Hepatocyte (in vitro differentiated cells): ENCODE results near the gene VAMP8.
"Not testable (repeated sequence)": the region's sequence is repeated elsewhere in the genome, so short reads cannot be mapped to it uniquely, and the experiment has no call there.

Source experiments
- EZH2 ChIP-seq: fragments of 200-600 bp; sonication (generic); IDR thresholded peaks from 2 replicates; pipeline ENCODE4 v1.6.1; 2016; ENCODE audit warnings: antibody characterized with exemption, mild to moderate bottlenecking, borderline replicate concordance
- EZH2phosphoT487 ChIP-seq: fragments of 200-600 bp; sonication (generic); IDR thresholded peaks from one replicate; pipeline ENCODE4 v1.6.1; 2018; ENCODE audit warnings: antibody characterized with exemption, mild to moderate bottlenecking, low read depth, moderate library complexity; ENCODE audit not compliant: unreplicated experiment, severe bottlenecking
- TF ChIP-seq, protein P1 (sequence below): fragments of 200-600 bp; sonication (generic); IDR thresholded peaks from 2 replicates; pipeline ENCODE4 v1.5.1; 2016; ENCODE audit warnings: antibody characterized with exemption, mild to moderate bottlenecking; ENCODE audit not compliant: poor library complexity

DNA sequence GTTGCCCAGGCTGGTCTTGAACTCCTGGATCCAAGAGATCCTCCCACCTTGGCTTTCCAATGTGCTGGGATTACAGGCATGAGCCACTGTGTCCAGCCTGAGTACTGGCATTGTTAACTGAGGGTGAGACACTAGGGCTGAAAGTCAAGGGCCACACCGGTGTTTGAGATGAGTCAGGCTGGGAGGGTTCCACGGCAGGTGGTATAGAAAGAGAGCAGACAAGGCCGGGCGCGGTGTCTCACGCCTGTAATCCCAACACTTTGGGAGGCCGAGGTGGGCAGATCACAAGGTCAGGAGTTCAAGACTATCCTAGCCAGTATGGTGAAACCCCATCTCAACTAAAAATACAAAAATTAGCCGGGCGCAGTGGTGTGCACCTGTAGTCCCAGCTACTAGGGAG is 14.9 kb downstream of the VAMP8 start:
- TF ChIP-seq, protein P1, sequence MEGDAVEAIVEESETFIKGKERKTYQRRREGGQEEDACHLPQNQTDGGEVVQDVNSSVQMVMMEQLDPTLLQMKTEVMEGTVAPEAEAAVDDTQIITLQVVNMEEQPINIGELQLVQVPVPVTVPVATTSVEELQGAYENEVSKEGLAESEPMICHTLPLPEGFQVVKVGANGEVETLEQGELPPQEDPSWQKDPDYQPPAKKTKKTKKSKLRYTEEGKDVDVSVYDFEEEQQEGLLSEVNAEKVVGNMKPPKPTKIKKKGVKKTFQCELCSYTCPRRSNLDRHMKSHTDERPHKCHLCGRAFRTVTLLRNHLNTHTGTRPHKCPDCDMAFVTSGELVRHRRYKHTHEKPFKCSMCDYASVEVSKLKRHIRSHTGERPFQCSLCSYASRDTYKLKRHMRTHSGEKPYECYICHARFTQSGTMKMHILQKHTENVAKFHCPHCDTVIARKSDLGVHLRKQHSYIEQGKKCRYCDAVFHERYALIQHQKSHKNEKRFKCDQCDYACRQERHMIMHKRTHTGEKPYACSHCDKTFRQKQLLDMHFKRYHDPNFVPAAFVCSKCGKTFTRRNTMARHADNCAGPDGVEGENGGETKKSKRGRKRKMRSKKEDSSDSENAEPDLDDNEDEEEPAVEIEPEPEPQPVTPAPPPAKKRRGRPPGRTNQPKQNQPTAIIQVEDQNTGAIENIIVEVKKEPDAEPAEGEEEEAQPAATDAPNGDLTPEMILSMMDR = not testable (repeated sequence)
- TF ChIP-seq EZH2, EZH2phosphoT487: not testable (repeated sequence)
